ENCODE measurements around the gene LHFPL3.

- TF ChIP-seq CTCF (conservative IDR thresholded peaks at IDR 0.05) (no peak), EZH2 (IDR thresholded peaks at IDR 0.05; ENCODE audit: low read depth) (no peak)
These were observed 301.0 kb downstream of the LHFPL3 start for GRCh38 chr7:104629408-104629807.
